ENCODE results near the gene RNASEH2A. TPM values are rescaled to one million over a fixed set of nuclear protein-coding genes. Genes with fewer than 3 reads are reported as not detected.

The RNASEH2A gene
- total and polyA plus RNA-seq, 12 donors = 1.8 to 11.5 (median 5.0) TPM

- WGBS, 4 donors = 8 to 14% (median 10%) methylated on average over 14 to 20 of the region's 20 CpGs
- DNase-seq = no peak
- intact Hi-C loops (cut with DNase I) = no loop called here
- peaks cover 3 to 12% of the 10 kb centered on the region in 2 donors for H3K4me1 ChIP-seq (replicated peaks in 1 of 2)
- peak within 1 kb of the TSS in 1 of 4 donors; percentile 48 for H3K4me3 ChIP-seq
- H3K27me3 ChIP-seq = peaks cover 53% of the 10 kb centered on the region
- peak within 1 kb of the TSS in 1 of 5 donors; percentile 34 for H3K27ac ChIP-seq
- H3K36me3 ChIP-seq (replicated peaks in 1 of 2) = no peaks in the 10 kb centered on the region
- H3K9me3 ChIP-seq (replicated peaks in 1 of 3) = no peaks in the 10 kb centered on the region
- TF ChIP-seq POLR2A (IDR thresholded peaks at IDR 0.05) = no peak
- TF ChIP-seq CTCF (IDR thresholded peaks at IDR 0.05) = no peak
These were observed 28.2 kb downstream of the RNASEH2A start, which contains the start of gene RTBDN for GRCh38 chr19:12834566-12834943. RTBDN (minus strand) TSS chr19:12834579; CDS start chr19:12829979, 4,600 bp downstream.

- Histone ChIP-seq H3K4me3 (no peak overlapping the region), H3K27me3 (peaks cover 59% of the 10 kb centered on the region), H3K27ac (no peak overlapping the region), H3K36me3 (replicated peaks in 1 of 2) (no peaks in the 10 kb centered on the region), H3K9me3 (replicated peaks in 1 of 3) (no peaks in the 10 kb centered on the region), H3K4me1 (replicated peaks in 1 of 2) (peaks cover 3 to 12% of the 10 kb centered on the region in 2 donors)
- DNase-seq = peak in 3 of 7 donors; percentile 34 to 73 (median 52)
- WGBS, 4 donors = 5 to 11% (median 6%) methylated on average over 26 to 39 of the region's 39 CpGs
- intact Hi-C loops (cut with DNase I) = no loop called here
- TF ChIP-seq CTCF (IDR thresholded peaks at IDR 0.05) (no peak), POLR2A (IDR thresholded peaks at IDR 0.05) (no peak)
These were observed 28.8 kb downstream of the RNASEH2A start for GRCh38 chr19:12834976-12835757.

- TF ChIP-seq POLR2A (IDR thresholded peaks at IDR 0.05) (no peak), CTCF (IDR thresholded peaks at IDR 0.05) (no peak)
- Histone ChIP-seq H3K36me3 (replicated peaks in 1 of 2) (no peaks in the 10 kb centered on the region), H3K27ac (no peak overlapping the region), H3K9me3 (replicated peaks in 1 of 3) (no peaks in the 10 kb centered on the region), H3K4me1 (replicated peaks in 1 of 2) (peaks cover 10 to 20% of the 10 kb centered on the region in 2 donors), H3K27me3 (peaks cover 71% of the 10 kb centered on the region), H3K4me3 (no peak overlapping the region)
- no peak for DNase-seq
- WGBS, 4 donors = 3 to 12% (median 8%) methylated on average over 5 to 6 of the region's 6 CpGs
- intact Hi-C loops (cut with DNase I) = no loop called here
These were observed 30.1 kb downstream of the RNASEH2A start for GRCh38 chr19:12836529-12836863.

GRCh38 chr19:12837225-12837624, 30.8 kb downstream of the RNASEH2A start:
- Histone ChIP-seq H3K4me3 (no peak overlapping the region), H3K27me3 (peaks cover 79% of the 10 kb centered on the region), H3K4me1 (replicated peaks in 1 of 2) (peaks cover 10 to 22% of the 10 kb centered on the region in 2 donors), H3K36me3 (replicated peaks in 1 of 2) (no peaks in the 10 kb centered on the region), H3K9me3 (replicated peaks in 1 of 3) (no peaks in the 10 kb centered on the region), H3K27ac (no peak overlapping the region)
- no peak for TF ChIP-seq CTCF (IDR thresholded peaks at IDR 0.05)
- no peak for TF ChIP-seq POLR2A (IDR thresholded peaks at IDR 0.05)
- intact Hi-C loops (cut with DNase I) = no loop called here
- 65 to 74% (median 71%) methylated on average over 4 of the region's 4 CpGs for WGBS, 4 donors
- no peak for DNase-seq

Data from adrenal gland (tissue), 12 donors.